ENCODE measurements around the gene MECP2. TPM values are rescaled to one million over a fixed set of nuclear protein-coding genes. Genes with fewer than 3 reads are reported as not detected.

Gene MECP2
- total RNA-seq, 1 experiment from 2014 or later: 88.9 TPM

DNA sequence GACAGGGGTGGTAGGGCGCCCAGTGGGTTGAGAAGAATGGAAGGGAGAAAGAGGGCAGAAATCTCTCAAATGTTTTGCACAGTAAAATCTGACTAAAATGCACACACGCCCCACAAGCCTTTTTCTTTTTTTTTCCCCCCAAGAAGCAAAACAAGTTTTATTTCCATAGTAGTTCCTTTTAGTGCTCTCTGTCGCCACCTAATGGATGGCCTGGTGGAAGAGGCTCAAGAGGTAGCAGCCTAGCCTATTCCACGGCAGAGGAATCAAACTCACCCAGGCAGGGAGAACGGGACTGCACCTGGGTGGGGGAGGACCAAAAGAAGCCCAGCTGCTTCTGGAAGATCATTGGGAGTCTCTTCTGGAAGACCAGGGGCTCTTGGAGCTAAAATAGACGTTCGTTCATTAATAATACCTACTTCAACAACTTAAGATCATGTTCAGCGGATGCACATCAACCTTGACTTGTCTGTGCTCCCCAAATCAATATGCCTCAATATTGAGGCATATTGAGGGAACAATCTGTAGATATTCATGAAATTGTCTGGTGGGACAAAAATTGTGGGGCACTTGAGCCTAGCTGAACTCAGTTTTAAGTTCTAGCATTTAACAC is 46.2 kb downstream of the MECP2 start:
- H3K27ac ChIP-seq (ENCODE audit: low read length): no peak overlapping the region
- CTCF ChIA-PET: interaction anchor here (0.5 kb wide), 1 partner anchor 42 kb away, joined by 6 read pairs; no protein-coding TSS in a partner anchor
- TF ChIP-seq, protein P1, sequence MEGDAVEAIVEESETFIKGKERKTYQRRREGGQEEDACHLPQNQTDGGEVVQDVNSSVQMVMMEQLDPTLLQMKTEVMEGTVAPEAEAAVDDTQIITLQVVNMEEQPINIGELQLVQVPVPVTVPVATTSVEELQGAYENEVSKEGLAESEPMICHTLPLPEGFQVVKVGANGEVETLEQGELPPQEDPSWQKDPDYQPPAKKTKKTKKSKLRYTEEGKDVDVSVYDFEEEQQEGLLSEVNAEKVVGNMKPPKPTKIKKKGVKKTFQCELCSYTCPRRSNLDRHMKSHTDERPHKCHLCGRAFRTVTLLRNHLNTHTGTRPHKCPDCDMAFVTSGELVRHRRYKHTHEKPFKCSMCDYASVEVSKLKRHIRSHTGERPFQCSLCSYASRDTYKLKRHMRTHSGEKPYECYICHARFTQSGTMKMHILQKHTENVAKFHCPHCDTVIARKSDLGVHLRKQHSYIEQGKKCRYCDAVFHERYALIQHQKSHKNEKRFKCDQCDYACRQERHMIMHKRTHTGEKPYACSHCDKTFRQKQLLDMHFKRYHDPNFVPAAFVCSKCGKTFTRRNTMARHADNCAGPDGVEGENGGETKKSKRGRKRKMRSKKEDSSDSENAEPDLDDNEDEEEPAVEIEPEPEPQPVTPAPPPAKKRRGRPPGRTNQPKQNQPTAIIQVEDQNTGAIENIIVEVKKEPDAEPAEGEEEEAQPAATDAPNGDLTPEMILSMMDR (IDR thresholded peaks at IDR 0.05): peak; percentile 89
- no peak for TF ChIP-seq POLR2AphosphoS5 (IDR thresholded peaks at IDR 0.05; ENCODE audit: low read depth, low read length)
- DNase-seq (ENCODE audit: low read depth, low spot score) (peak; percentile 33), ATAC-seq (peak; percentile 80)
- H3K36me3 ChIP-seq (ENCODE audit: control insufficient read depth, insufficient read depth, low read length): no peaks in the 10 kb centered on the region; the same call in 1 of the 2 replicates
- BruUV-seq (replicated peaks): no TSS peak
- POLR2A ChIA-PET: no interaction called here
- H3K27me3 ChIP-seq (ENCODE audit: control insufficient read depth, insufficient read depth, low read length): no peaks in the 10 kb centered on the region
- H3K4me3 ChIP-seq (ENCODE audit: low read depth in 2 of 2, low read length in 2 of 2): no peak overlapping the region
- H3K4me1 ChIP-seq (ENCODE audit: control insufficient read depth, insufficient read depth, low read length): peaks cover 33% of the 10 kb centered on the region
- in situ Hi-C loops (cut with HindIII; ENCODE audit: low pct_unique_long_range_greater_than_20kb, low sequenced_read_pairs): no loop called here
- intact Hi-C loops (cut with micrococcal nuclease; ENCODE audit: unreplicated experiment): no loop called here
- no peaks in the 10 kb centered on the region for H3K9me3 ChIP-seq (ENCODE audit: control insufficient read depth, insufficient read depth, low read depth, low read length)

DNA sequence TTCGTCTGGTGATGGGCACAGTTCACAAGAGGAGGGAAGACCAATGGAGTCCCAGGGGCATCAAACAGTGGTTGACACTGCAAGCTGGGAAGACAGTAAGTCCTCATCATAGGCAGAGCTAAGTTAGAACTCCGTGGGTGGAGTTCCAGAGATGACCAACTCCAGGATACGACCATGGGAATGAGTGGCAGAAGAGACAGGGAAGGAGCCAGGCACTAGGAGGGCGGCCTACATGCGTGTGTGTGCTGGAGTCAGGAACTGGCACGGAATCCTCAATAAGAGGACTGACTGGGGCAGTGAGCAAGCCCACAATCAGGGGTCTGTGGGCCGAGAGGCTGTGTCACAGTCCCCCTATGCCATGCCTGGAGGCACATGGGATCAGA is 47.4 kb downstream of the MECP2 start:
- TF ChIP-seq, protein P1 (IDR thresholded peaks at IDR 0.05): no peak
- TF ChIP-seq, protein P2, sequence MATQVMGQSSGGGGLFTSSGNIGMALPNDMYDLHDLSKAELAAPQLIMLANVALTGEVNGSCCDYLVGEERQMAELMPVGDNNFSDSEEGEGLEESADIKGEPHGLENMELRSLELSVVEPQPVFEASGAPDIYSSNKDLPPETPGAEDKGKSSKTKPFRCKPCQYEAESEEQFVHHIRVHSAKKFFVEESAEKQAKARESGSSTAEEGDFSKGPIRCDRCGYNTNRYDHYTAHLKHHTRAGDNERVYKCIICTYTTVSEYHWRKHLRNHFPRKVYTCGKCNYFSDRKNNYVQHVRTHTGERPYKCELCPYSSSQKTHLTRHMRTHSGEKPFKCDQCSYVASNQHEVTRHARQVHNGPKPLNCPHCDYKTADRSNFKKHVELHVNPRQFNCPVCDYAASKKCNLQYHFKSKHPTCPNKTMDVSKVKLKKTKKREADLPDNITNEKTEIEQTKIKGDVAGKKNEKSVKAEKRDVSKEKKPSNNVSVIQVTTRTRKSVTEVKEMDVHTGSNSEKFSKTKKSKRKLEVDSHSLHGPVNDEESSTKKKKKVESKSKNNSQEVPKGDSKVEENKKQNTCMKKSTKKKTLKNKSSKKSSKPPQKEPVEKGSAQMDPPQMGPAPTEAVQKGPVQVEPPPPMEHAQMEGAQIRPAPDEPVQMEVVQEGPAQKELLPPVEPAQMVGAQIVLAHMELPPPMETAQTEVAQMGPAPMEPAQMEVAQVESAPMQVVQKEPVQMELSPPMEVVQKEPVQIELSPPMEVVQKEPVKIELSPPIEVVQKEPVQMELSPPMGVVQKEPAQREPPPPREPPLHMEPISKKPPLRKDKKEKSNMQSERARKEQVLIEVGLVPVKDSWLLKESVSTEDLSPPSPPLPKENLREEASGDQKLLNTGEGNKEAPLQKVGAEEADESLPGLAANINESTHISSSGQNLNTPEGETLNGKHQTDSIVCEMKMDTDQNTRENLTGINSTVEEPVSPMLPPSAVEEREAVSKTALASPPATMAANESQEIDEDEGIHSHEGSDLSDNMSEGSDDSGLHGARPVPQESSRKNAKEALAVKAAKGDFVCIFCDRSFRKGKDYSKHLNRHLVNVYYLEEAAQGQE (IDR thresholded peaks at IDR 0.05; ENCODE audit: insufficient read depth in 1 of 2, low read depth in 2 of 2, low read length in 1 of 2): no peak
- no peak for TF ChIP-seq SIN3A (IDR thresholded peaks at IDR 0.05; ENCODE audit: borderline replicate concordance, insufficient read depth, low read depth, low read length)
- no peak for TF ChIP-seq POLR2AphosphoS5 (IDR thresholded peaks at IDR 0.05; ENCODE audit: low read depth, low read length)
- no peak for TF ChIP-seq TCF7L2 (IDR thresholded peaks at IDR 0.05; ENCODE audit: low read depth, low read length)
- BruUV-seq (replicated peaks): no TSS peak
- Histone ChIP-seq H3K27me3 (ENCODE audit: control insufficient read depth, insufficient read depth, low read length) (no peaks in the 10 kb centered on the region), H3K9me3 (ENCODE audit: control insufficient read depth, insufficient read depth, low read depth, low read length) (no peaks in the 10 kb centered on the region), H3K4me1 (ENCODE audit: control insufficient read depth, insufficient read depth, low read length) (peaks cover 37% of the 10 kb centered on the region), H3K27ac (ENCODE audit: low read length) (no peak overlapping the region), H3K36me3 (ENCODE audit: control insufficient read depth, insufficient read depth, low read length) (no peaks in the 10 kb centered on the region; the same call in 1 of the 2 replicates), H3K4me3 (ENCODE audit: low read depth in 2 of 2, low read length in 2 of 2) (no peak overlapping the region)
- DNase-seq (ENCODE audit: low read depth, low spot score) (no peak), ATAC-seq (no peak)
- in situ Hi-C loops (cut with HindIII; ENCODE audit: low pct_unique_long_range_greater_than_20kb, low sequenced_read_pairs) (no loop called here), intact Hi-C loops (cut with micrococcal nuclease; ENCODE audit: unreplicated experiment) (no loop called here)
- ChIA-PET POLR2A (no interaction called here), CTCF (no interaction called here)
